Peyer's patch (tissue), 4 donors: ENCODE data around the gene ATG13.
"Not testable (repeated sequence)": the region's sequence is repeated elsewhere in the genome, so short reads cannot be mapped to it uniquely, and the experiment has no call there.

Experiments used
- POLR2A ChIP-seq, 2 donors: fragments of 450-650 bp; IDR thresholded peaks; one replicate each; pipeline ENCODE4 v1.5.1; 2017; ENCODE audit warnings: antibody characterized with exemption in 2 of 2, mild to moderate bottlenecking in 2 of 2, moderate library complexity in 2 of 2
- TF ChIP-seq, protein P1 (sequence below), 6 experiments: fragments of 450-650 bp in 4 of 6; fragments of 200-600 bp in 2 of 6; sonication (generic) in 1 of 6; IDR thresholded peaks; one replicate each; pipeline ENCODE4 v1.5.1; 2017 to 2019; ENCODE audit warnings: antibody characterized with exemption in 6 of 6, mild to moderate bottlenecking in 3 of 6, moderate library complexity in 1 of 6

GRCh38 chr11:46583513-46583912 lies 33.8 kb upstream of the ATG13 start:
- TF ChIP-seq, protein P1, sequence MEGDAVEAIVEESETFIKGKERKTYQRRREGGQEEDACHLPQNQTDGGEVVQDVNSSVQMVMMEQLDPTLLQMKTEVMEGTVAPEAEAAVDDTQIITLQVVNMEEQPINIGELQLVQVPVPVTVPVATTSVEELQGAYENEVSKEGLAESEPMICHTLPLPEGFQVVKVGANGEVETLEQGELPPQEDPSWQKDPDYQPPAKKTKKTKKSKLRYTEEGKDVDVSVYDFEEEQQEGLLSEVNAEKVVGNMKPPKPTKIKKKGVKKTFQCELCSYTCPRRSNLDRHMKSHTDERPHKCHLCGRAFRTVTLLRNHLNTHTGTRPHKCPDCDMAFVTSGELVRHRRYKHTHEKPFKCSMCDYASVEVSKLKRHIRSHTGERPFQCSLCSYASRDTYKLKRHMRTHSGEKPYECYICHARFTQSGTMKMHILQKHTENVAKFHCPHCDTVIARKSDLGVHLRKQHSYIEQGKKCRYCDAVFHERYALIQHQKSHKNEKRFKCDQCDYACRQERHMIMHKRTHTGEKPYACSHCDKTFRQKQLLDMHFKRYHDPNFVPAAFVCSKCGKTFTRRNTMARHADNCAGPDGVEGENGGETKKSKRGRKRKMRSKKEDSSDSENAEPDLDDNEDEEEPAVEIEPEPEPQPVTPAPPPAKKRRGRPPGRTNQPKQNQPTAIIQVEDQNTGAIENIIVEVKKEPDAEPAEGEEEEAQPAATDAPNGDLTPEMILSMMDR (IDR thresholded peaks at IDR 0.05), result not testable (repeated sequence)
- TF ChIP-seq POLR2A (IDR thresholded peaks at IDR 0.05), result not testable (repeated sequence)
